ENCODE results near the gene PTPRU. TPM values are rescaled to one million over a fixed set of nuclear protein-coding genes. Genes with fewer than 3 reads are reported as not detected.
"Not testable (repeated sequence)": the region's sequence is repeated elsewhere in the genome, so short reads cannot be mapped to it uniquely, and the experiment has no call there.

PTPRU gene
- total and polyA plus RNA-seq, 2 experiments from 2014 or later = 8.0 to 105 TPM

- no peak overlapping the region for H2AFZ ChIP-seq
- DNase-seq (ENCODE audit: low spot score) (no peak), ATAC-seq (no peak)
- Mint-ChIP-seq H3K4me1 (peaks cover 14% of the 10 kb centered on the region), H3K36me3 (ENCODE audit: low read depth) (peaks cover 8% of the 10 kb centered on the region; the same call in 2 of the 3 replicates), H3K4me3 (no peak overlapping the region), H3K9me3 (no peaks in the 10 kb centered on the region), H3K27me3 (ENCODE audit: insufficient read depth, low read depth, poor library complexity) (peaks cover under 1% of the 10 kb centered on the region), H3K27ac (no peak overlapping the region)
- TF ChIP-seq REST (IDR thresholded peaks at IDR 0.05; ENCODE audit: unreplicated experiment) (no peak), JUNB (IDR thresholded peaks at IDR 0.05; ENCODE audit: unreplicated experiment) (no peak), ZNF114 (CRISPR knock-in tag; IDR thresholded peaks at IDR 0.05) (no peak), CTCF (conservative IDR thresholded peaks at IDR 0.05; ENCODE audit: low read depth in 2 of 2) (no peak), CREB1 (CRISPR knock-in tag; IDR thresholded peaks at IDR 0.05; ENCODE audit: low read depth) (no peak), ZNF462 (CRISPR knock-in tag; IDR thresholded peaks at IDR 0.05) (no peak)
- H3K4me1 ChIP-seq (ENCODE audit: insufficient read depth) = peaks cover 13% of the 10 kb centered on the region
- no peaks in the 10 kb centered on the region for H3K27me3 ChIP-seq (ENCODE audit: insufficient read depth)
- H3K9me2 ChIP-seq (ENCODE audit: insufficient read depth) = no peaks in the 10 kb centered on the region
- H4K20me1 ChIP-seq (replicated peaks; ENCODE audit: insufficient read depth) = peaks cover 7% of the 10 kb centered on the region
- no peak overlapping the region for H3K4me3 ChIP-seq
- H3K36me3 ChIP-seq (ENCODE audit: insufficient read depth) = 0 out of 2 replicates have a peak, but pooled peaks cover 3% of the 10 kb centered on the region
- no peaks in the 10 kb centered on the region; the same call in 1 of the 2 replicates for H3F3A ChIP-seq (replicated peaks; ENCODE audit: low read depth)
- 0 out of 2 replicates have a peak overlapping the region, but pooled peaks have one; percentile 62 for H3K4me2 ChIP-seq
- no peak overlapping the region for H3K27ac ChIP-seq (ENCODE audit: low read depth)
- H3K79me2 ChIP-seq (replicated peaks; ENCODE audit: insufficient read depth) = peaks cover 6% of the 10 kb centered on the region; the same call in 1 of the 2 replicates
Observed at GRCh38 chr1:29221296-29221695, 15.0 kb upstream of the PTPRU start.

- not testable (repeated sequence) for H3K36me3 ChIP-seq (ENCODE audit: insufficient read depth); H3K4me2 ChIP-seq; H3K27me3 ChIP-seq (ENCODE audit: insufficient read depth); H3K27ac Mint-ChIP-seq; H4K20me1 ChIP-seq (replicated peaks; ENCODE audit: insufficient read depth); H3K4me3 ChIP-seq; H2AFZ ChIP-seq; H3K27me3 Mint-ChIP-seq (ENCODE audit: insufficient read depth, low read depth, poor library complexity); H3K27ac ChIP-seq (ENCODE audit: low read depth); H3K9me2 ChIP-seq (ENCODE audit: insufficient read depth); H3K9me3 Mint-ChIP-seq; H3F3A ChIP-seq (replicated peaks; ENCODE audit: low read depth); H3K36me3 Mint-ChIP-seq (ENCODE audit: low read depth); ATAC-seq; H3K4me3 Mint-ChIP-seq; DNase-seq (ENCODE audit: low spot score); H3K79me2 ChIP-seq (replicated peaks; ENCODE audit: insufficient read depth)
- H3K4me1 Mint-ChIP-seq = peaks cover 15% of the 10 kb centered on the region
- peaks cover 16% of the 10 kb centered on the region for H3K4me1 ChIP-seq (ENCODE audit: insufficient read depth)
Observed at GRCh38 chr1:29222260-29222659, 14.1 kb upstream of the PTPRU start.

Data from GM23338 (cell line).